NCI-H2107 (cell line): ENCODE results near the gene ARHGDIG.

Experiments used
- DNase-seq: peaks from one replicate; lab custom pipeline; 2025; lab: John Stamatoyannopoulos, UW

The ARHGDIG gene

GRCh38 chr16:280991-281659 is 734 bp downstream of the ARHGDIG start:
- no peak for DNase-seq

GRCh38 chr16:281660-282255 is 1.4 kb downstream of the ARHGDIG start:
- no peak for DNase-seq

- no peak for DNase-seq
These were observed 2.1 kb downstream of the ARHGDIG start for GRCh38 chr16:282491-282890.

- DNase-seq, result no peak
These were observed 2.8 kb downstream of the ARHGDIG start, which contains the start of gene PDIA2 for GRCh38 chr16:283033-283805. Gene PDIA2, plus strand, starts transcription at chr16:283164. Its CDS starts 6 bp downstream, at chr16:283170.

GRCh38 chr16:284204-285120 is 4.1 kb downstream of the ARHGDIG start:
- DNase-seq, result no peak

GRCh38 chr16:285146-286055 is 5.0 kb downstream of the ARHGDIG start:
- no peak for DNase-seq

GRCh38 chr16:286491-287297 is 6.3 kb downstream of the ARHGDIG start:
- DNase-seq, result no peak

- DNase-seq, result peak; percentile 33
These were observed 7.0 kb downstream of the ARHGDIG start for GRCh38 chr16:287298-287811.

GRCh38 chr16:287981-288920 is 7.9 kb downstream of the ARHGDIG start:
- DNase-seq, result no peak

GRCh38 chr16:289395-289997 is 9.1 kb downstream of the ARHGDIG start:
- DNase-seq, result no peak

GRCh38 chr16:290015-290680 is 9.8 kb downstream of the ARHGDIG start:
- DNase-seq, result no peak

- no peak for DNase-seq
These were observed 10.5 kb downstream of the ARHGDIG start for GRCh38 chr16:290681-291405.

- no peak for DNase-seq
These were observed 11.1 kb downstream of the ARHGDIG start for GRCh38 chr16:291539-291938.

- no peak for DNase-seq
These were observed 12.8 kb downstream of the ARHGDIG start for GRCh38 chr16:293043-293775.

- no peak for DNase-seq
These were observed 15.9 kb downstream of the ARHGDIG start for GRCh38 chr16:296276-296675.

GRCh38 chr16:296806-297510 is 16.6 kb downstream of the ARHGDIG start:
- DNase-seq, result no peak
